Thoracic aorta (tissue), 2 donors: ENCODE data around the gene SLCO3A1. TPM values are rescaled to one million over a fixed set of nuclear protein-coding genes. Genes with fewer than 3 reads are reported as not detected.

Experiments used
- ATAC-seq: fragments of 150-250 bp; one replicate; pipeline ENCODE4 v1.8.0; 2017; ENCODE audit warnings: low read depth; ENCODE audit not compliant: insufficient number of reproducible peaks, low FRiP score
- DNase-seq: peaks from one replicate; pipeline ENCODE4 v3.0.0-alpha.2; 2020; ENCODE audit warnings: low spot score
- H3K27ac ChIP-seq, 2 donors: fragments of 200-600 bp; sonication (generic); 1 replicate in 1 of 2; 2 replicates in 1 of 2; pipeline ENCODE4 v1.5.1; 2016; ENCODE audit warnings: mild to moderate bottlenecking in 2 of 2, moderate library complexity in 2 of 2
- H3K27me3 ChIP-seq: fragments of 200-600 bp; sonication (generic); replicated peaks from 2 replicates; pipeline ENCODE4 v1.6.0; 2016; ENCODE audit warnings: mild to moderate bottlenecking; ENCODE audit not compliant: insufficient read depth
- H3K36me3 ChIP-seq: fragments of 200-600 bp; sonication (generic); one replicate; pipeline ENCODE4 v1.5.1; 2016
- H3K4me1 ChIP-seq, 2 donors: fragments of 200-600 bp; sonication (generic); 1 replicate in 1 of 2; 2 replicates in 1 of 2; pipeline versions ENCODE4 v1.5.1 to v1.6.0; 2016; ENCODE audit warnings: low read depth in 2 of 2, mild to moderate bottlenecking in 1 of 2; ENCODE audit not compliant: control insufficient read depth in 1 of 2
- H3K4me3 ChIP-seq: fragments of 200-600 bp; sonication (generic); 2 replicates; pipeline ENCODE4 v1.5.1; 2016; ENCODE audit warnings: mild to moderate bottlenecking
- H3K9me3 ChIP-seq: fragments of 200-600 bp; sonication (generic); 2 replicates; pipeline ENCODE4 v1.5.1; 2016
- total RNA-seq, 2 donors: library from RNA; depleted of rRNA; stranded (reverse); fragments of >200 nt; gene quantifications; one replicate each; pipeline versions ENCODE4 v1.1.0 to v1.2.3, GENCODE V29; 2016
- TF ChIP-seq, protein P1 (sequence below): fragments of 200-600 bp; sonication (generic); IDR thresholded peaks from one replicate; pipeline ENCODE4 v1.5.1; 2019; ENCODE audit warnings: antibody characterized with exemption

The SLCO3A1 gene
- total RNA-seq, 2 donors from 2014 or later = 16.5 to 39.1 TPM

DNA sequence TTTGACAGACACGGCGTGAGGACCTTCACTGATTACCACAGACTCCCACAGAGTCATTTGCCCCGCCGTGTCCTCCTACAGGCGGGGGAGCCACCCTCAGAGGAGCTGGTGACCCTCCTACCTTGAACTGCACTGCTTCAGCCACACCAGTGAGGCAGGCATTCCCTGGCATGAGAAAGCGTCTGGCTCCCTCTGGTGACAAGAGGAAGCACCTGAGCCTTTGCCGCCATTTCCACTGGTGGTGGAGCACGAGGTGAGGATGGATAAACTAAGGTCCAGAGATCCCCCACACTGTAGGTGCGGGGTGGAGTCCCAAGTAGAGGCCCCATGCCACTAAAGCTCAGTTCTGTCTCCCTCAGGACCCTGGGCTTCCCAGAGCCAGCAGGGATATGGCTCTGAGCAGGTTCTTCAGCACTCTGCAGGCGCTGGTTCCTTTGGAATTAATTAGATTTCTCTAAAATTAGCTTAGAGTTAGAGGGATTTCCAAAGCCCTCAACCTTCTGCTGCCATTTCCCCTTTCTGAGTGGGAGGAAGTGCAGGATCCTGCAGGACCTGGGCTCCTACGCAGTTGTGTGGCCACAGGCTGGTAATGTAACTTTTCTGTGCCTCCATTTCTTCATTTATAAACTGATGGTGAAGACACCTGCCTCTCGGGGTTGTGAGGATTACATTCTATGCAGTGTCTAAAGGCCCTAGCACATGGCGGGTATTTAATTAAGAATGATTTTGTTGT, 224.0 kb downstream of the SLCO3A1 start:
- H3K27ac ChIP-seq = no peak overlapping the region
- H3K4me1 ChIP-seq = peaks cover 3 to 26% of the 10 kb centered on the region in 2 donors
- ATAC-seq = no peak
- H3K4me3 ChIP-seq = no peak overlapping the region
- DNase-seq = peak; percentile 33
- no peaks in the 10 kb centered on the region for H3K36me3 ChIP-seq
- no peaks in the 10 kb centered on the region for H3K9me3 ChIP-seq
- TF ChIP-seq, protein P1, sequence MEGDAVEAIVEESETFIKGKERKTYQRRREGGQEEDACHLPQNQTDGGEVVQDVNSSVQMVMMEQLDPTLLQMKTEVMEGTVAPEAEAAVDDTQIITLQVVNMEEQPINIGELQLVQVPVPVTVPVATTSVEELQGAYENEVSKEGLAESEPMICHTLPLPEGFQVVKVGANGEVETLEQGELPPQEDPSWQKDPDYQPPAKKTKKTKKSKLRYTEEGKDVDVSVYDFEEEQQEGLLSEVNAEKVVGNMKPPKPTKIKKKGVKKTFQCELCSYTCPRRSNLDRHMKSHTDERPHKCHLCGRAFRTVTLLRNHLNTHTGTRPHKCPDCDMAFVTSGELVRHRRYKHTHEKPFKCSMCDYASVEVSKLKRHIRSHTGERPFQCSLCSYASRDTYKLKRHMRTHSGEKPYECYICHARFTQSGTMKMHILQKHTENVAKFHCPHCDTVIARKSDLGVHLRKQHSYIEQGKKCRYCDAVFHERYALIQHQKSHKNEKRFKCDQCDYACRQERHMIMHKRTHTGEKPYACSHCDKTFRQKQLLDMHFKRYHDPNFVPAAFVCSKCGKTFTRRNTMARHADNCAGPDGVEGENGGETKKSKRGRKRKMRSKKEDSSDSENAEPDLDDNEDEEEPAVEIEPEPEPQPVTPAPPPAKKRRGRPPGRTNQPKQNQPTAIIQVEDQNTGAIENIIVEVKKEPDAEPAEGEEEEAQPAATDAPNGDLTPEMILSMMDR = peak; percentile 75
- no peaks in the 10 kb centered on the region for H3K27me3 ChIP-seq

GRCh38 chr15:92078270-92078669, 224.8 kb downstream of the SLCO3A1 start:
- no peaks in the 10 kb centered on the region for H3K27me3 ChIP-seq
- DNase-seq (no peak), ATAC-seq (no peak)
- H3K36me3 ChIP-seq = no peaks in the 10 kb centered on the region
- H3K4me3 ChIP-seq = no peak overlapping the region
- no peaks in the 10 kb centered on the region for H3K9me3 ChIP-seq
- TF ChIP-seq, protein P1 = no peak
- peaks cover 3 to 24% of the 10 kb centered on the region in 2 donors for H3K4me1 ChIP-seq
- H3K27ac ChIP-seq = no peak overlapping the region

GRCh38 chr15:92079047-92079446, 225.5 kb downstream of the SLCO3A1 start:
- no peak for DNase-seq
- H3K27ac ChIP-seq = no peak overlapping the region
- no peaks in the 10 kb centered on the region for H3K27me3 ChIP-seq
- ATAC-seq = no peak
- H3K9me3 ChIP-seq = no peaks in the 10 kb centered on the region
- TF ChIP-seq, protein P1 = no peak
- H3K36me3 ChIP-seq = no peaks in the 10 kb centered on the region
- H3K4me3 ChIP-seq = no peak overlapping the region
- peaks cover 3 to 22% of the 10 kb centered on the region in 2 donors for H3K4me1 ChIP-seq

- ATAC-seq (no peak), DNase-seq (no peak)
- Histone ChIP-seq H3K36me3 (no peaks in the 10 kb centered on the region), H3K27me3 (no peaks in the 10 kb centered on the region), H3K9me3 (no peaks in the 10 kb centered on the region), H3K4me1 (peaks cover 3 to 22% of the 10 kb centered on the region in 2 donors), H3K27ac (no peak overlapping the region), H3K4me3 (no peak overlapping the region)
- TF ChIP-seq, protein P1 = no peak
Measured at GRCh38 chr15:92079647-92080255, 226.2 kb downstream of the SLCO3A1 start.

DNA sequence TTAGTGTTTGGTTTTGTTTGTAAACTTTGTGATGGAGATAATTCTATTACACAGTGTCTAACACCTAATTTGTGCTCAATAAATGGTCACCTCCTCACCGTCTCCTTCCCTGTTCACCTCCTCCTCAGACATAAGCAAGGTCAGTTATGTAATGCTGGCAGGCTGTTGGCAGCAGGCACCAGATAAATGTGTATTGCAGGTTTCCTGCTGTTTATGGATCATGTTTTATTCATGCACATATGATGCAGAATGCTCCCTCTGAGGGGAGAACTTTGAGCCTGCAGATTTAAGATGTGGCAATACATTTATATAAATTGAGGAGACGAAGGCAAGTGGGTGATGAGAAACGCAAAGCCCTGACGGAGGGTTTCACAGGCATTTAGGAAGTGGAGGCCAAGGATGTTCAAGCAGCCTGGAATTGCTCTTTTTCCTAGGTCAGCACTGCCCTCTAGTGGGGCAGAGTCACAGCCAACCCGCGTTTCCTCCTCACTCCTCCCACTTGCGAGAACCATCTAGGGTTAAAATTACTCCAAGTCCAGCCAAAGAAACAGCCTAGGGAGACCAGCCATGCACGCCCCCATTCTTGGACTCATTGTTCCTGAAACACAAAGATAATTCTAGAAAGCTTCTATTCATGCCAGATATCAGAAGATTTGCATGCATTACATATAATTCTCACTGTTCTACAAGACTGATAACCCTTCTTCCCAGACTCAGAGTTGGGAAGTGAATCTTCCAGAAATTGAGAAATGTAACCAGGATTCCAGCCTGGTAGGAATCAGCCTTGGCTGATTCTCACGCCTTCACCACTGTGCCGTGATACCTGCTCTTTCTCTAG, 228.7 kb downstream of the SLCO3A1 start:
- Histone ChIP-seq H3K27ac (no peak overlapping the region), H3K36me3 (no peaks in the 10 kb centered on the region), H3K27me3 (no peaks in the 10 kb centered on the region), H3K4me3 (no peak overlapping the region), H3K9me3 (no peaks in the 10 kb centered on the region), H3K4me1 (peaks cover 3 to 15% of the 10 kb centered on the region in 2 donors)
- TF ChIP-seq, protein P1 = peak; percentile 78
- ATAC-seq (no peak), DNase-seq (no peak)
